GM19467 (cell line): ENCODE data around the gene ADCY5.

Experiments
- ATAC-seq: cut with Tn5 transposase; IDR thresholded peaks from one replicate; pipeline ENCODE4 v1.9.1; 2021; ENCODE audit warnings: mild to moderate bottlenecking, moderate library complexity; ENCODE audit not compliant: unreplicated experiment

Gene ADCY5

GRCh38 chr3:123389628-123389918, 59.3 kb downstream of the ADCY5 start:
- ATAC-seq, result no peak

GRCh38 chr3:123388811-123389627, 59.9 kb downstream of the ADCY5 start:
- ATAC-seq, result no peak

GRCh38 chr3:123388042-123388441, 60.8 kb downstream of the ADCY5 start:
- no peak for ATAC-seq

GRCh38 chr3:123387532-123387931, 61.4 kb downstream of the ADCY5 start:
- no peak for ATAC-seq

GRCh38 chr3:123386477-123387040, 62.3 kb downstream of the ADCY5 start:
- ATAC-seq, result no peak

- no peak for ATAC-seq
Measured at GRCh38 chr3:123385981-123386380, 62.9 kb downstream of the ADCY5 start.

- ATAC-seq, result no peak
Measured at GRCh38 chr3:123385499-123385898, 63.4 kb downstream of the ADCY5 start.

- no peak for ATAC-seq
Measured at GRCh38 chr3:123385001-123385401, 63.9 kb downstream of the ADCY5 start.

- ATAC-seq, result no peak
Measured at GRCh38 chr3:123384256-123384655, 64.6 kb downstream of the ADCY5 start.

- no peak for ATAC-seq
Measured at GRCh38 chr3:123383091-123384053, 65.5 kb downstream of the ADCY5 start.

GRCh38 chr3:123380261-123380660, 68.6 kb downstream of the ADCY5 start:
- ATAC-seq, result no peak

- ATAC-seq, result no peak
Measured at GRCh38 chr3:123379041-123379830, 69.7 kb downstream of the ADCY5 start.

- no peak for ATAC-seq
Measured at GRCh38 chr3:123378409-123378915, 70.4 kb downstream of the ADCY5 start.

GRCh38 chr3:123377243-123377740, 71.6 kb downstream of the ADCY5 start:
- no peak for ATAC-seq

- no peak for ATAC-seq
Measured at GRCh38 chr3:123376451-123377242, 72.2 kb downstream of the ADCY5 start.

- no peak for ATAC-seq
Measured at GRCh38 chr3:123375014-123375940, 73.6 kb downstream of the ADCY5 start.

GRCh38 chr3:123374016-123374415, 74.9 kb downstream of the ADCY5 start:
- ATAC-seq, result no peak

- ATAC-seq, result no peak
Measured at GRCh38 chr3:123373474-123373987, 75.4 kb downstream of the ADCY5 start.
